SK-N-SH treated with all-trans-retinoic acid at 6 μM for 48 hours (cell line): ENCODE results near the gene NFAM1.

ENCODE experiments used
- BACH2 ChIP-seq: fragments of 250-450 bp; sonication (Bioruptor Pico); IDR thresholded peaks from 2 replicates; pipeline ENCODE4 v1.9.0; 2021; ENCODE audit warnings: mild to moderate bottlenecking, borderline replicate concordance
- CSDC2 ChIP-seq: fragments of 250-450 bp; sonication (Bioruptor Pico); IDR thresholded peaks from 2 replicates; pipeline ENCODE4 v1.5.0; 2020; ENCODE audit warnings: mild to moderate bottlenecking, moderate library complexity
- ESRRG ChIP-seq: fragments of 250-450 bp; sonication (Bioruptor Pico); IDR thresholded peaks from 2 replicates; pipeline ENCODE4 v1.6.1; 2021; ENCODE audit warnings: mild to moderate bottlenecking
- ISL1 ChIP-seq: fragments of 250-450 bp; sonication (Bioruptor Pico); IDR thresholded peaks from 2 replicates; pipeline ENCODE4 v2.1.2; 2022; ENCODE audit warnings: mild to moderate bottlenecking, moderate library complexity
- OSR1 ChIP-seq: fragments of 250-450 bp; sonication (Bioruptor Pico); IDR thresholded peaks from 2 replicates; pipeline ENCODE4 v1.8.0; 2022; ENCODE audit warnings: moderate library complexity, mild to moderate bottlenecking, inconsistent platforms
- ZFP3 ChIP-seq: fragments of 250-450 bp; sonication (Bioruptor Pico); IDR thresholded peaks from 2 replicates; pipeline ENCODE4 v1.5.0; 2020; ENCODE audit warnings: mild to moderate bottlenecking, moderate library complexity
- ZFP30 ChIP-seq: fragments of 450-650 bp; formaldehyde crosslinking; IDR thresholded peaks from 2 replicates; pipeline ENCODE4 v1.5.0; 2022; ENCODE audit warnings: mild to moderate bottlenecking, moderate library complexity
- ZNF8 ChIP-seq: fragments of 450-650 bp; formaldehyde crosslinking; IDR thresholded peaks from 2 replicates; pipeline ENCODE4 v1.5.0; 2020; ENCODE audit warnings: mild to moderate bottlenecking, moderate library complexity
- TF ChIP-seq, protein P1 (sequence below): fragments of 250-450 bp; sonication (Bioruptor Pico); IDR thresholded peaks from 2 replicates; pipeline ENCODE4 v1.5.1; 2020; ENCODE audit warnings: low read depth, mild to moderate bottlenecking, moderate library complexity
- TF ChIP-seq, protein P2 (sequence below): fragments of 250-450 bp; sonication (Bioruptor Pico); IDR thresholded peaks from 2 replicates; pipeline ENCODE4 v1.8.0; 2021; ENCODE audit warnings: low read depth, mild to moderate bottlenecking, moderate library complexity, borderline replicate concordance
- TF ChIP-seq, protein P3 (sequence below): fragments of 250-450 bp; sonication (Bioruptor Pico); IDR thresholded peaks from 2 replicates; pipeline ENCODE4 v1.8.0; 2020; ENCODE audit warnings: mild to moderate bottlenecking, moderate library complexity, borderline replicate concordance

DNA sequence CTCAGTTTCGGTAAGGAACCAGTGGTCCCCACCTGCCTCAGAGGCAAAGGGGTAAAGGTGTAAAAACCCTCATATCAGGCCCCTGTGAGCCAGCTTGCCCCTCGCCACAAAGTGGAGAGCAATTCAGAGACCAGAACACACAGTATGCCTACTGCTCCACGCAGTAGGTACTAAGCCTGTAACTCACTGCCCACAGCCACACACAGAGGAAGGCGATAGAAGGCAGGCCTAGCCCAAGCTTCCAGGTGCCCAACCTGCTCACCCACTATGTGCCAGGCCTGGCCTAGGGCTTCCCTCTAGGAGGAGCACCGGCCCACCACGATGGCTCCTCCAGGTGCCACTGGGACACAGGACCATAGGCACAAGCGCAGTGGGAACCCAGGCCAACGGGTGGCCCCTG, 98.7 kb downstream of the NFAM1 start:
- TF ChIP-seq ZNF8 (CRISPR knock-in tag): no peak
- TF ChIP-seq OSR1 (CRISPR knock-in tag): no peak
- TF ChIP-seq, protein P1, sequence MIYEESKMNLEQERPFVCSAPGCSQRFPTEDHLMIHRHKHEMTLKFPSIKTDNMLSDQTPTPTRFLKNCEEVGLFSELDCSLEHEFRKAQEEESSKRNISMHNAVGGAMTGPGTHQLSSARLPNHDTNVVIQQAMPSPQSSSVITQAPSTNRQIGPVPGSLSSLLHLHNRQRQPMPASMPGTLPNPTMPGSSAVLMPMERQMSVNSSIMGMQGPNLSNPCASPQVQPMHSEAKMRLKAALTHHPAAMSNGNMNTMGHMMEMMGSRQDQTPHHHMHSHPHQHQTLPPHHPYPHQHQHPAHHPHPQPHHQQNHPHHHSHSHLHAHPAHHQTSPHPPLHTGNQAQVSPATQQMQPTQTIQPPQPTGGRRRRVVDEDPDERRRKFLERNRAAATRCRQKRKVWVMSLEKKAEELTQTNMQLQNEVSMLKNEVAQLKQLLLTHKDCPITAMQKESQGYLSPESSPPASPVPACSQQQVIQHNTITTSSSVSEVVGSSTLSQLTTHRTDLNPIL: no peak
- TF ChIP-seq, protein P2, sequence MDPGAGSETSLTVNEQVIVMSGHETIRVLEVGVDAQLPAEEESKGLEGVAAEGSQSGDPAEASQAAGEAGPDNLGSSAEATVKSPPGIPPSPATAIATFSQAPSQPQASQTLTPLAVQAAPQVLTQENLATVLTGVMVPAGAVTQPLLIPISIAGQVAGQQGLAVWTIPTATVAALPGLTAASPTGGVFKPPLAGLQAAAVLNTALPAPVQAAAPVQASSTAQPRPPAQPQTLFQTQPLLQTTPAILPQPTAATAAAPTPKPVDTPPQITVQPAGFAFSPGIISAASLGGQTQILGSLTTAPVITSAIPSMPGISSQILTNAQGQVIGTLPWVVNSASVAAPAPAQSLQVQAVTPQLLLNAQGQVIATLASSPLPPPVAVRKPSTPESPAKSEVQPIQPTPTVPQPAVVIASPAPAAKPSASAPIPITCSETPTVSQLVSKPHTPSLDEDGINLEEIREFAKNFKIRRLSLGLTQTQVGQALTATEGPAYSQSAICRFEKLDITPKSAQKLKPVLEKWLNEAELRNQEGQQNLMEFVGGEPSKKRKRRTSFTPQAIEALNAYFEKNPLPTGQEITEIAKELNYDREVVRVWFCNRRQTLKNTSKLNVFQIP (CRISPR knock-in tag): no peak
- TF ChIP-seq BACH2 (CRISPR knock-in tag): no peak
- no peak for TF ChIP-seq ESRRG (CRISPR knock-in tag)
- TF ChIP-seq ZFP3 (CRISPR knock-in tag): no peak
- no peak for TF ChIP-seq ISL1 (CRISPR knock-in tag)
- no peak for TF ChIP-seq ZFP30 (CRISPR knock-in tag)
- TF ChIP-seq, protein P3, sequence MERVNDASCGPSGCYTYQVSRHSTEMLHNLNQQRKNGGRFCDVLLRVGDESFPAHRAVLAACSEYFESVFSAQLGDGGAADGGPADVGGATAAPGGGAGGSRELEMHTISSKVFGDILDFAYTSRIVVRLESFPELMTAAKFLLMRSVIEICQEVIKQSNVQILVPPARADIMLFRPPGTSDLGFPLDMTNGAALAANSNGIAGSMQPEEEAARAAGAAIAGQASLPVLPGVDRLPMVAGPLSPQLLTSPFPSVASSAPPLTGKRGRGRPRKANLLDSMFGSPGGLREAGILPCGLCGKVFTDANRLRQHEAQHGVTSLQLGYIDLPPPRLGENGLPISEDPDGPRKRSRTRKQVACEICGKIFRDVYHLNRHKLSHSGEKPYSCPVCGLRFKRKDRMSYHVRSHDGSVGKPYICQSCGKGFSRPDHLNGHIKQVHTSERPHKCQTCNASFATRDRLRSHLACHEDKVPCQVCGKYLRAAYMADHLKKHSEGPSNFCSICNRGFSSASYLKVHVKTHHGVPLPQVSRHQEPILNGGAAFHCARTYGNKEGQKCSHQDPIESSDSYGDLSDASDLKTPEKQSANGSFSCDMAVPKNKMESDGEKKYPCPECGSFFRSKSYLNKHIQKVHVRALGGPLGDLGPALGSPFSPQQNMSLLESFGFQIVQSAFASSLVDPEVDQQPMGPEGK (CRISPR knock-in tag): no peak
- no peak for TF ChIP-seq CSDC2 (CRISPR knock-in tag)
